ENCODE data around the gene TTC14.

Gene TTC14

GRCh38 chr3:180626844-180627243, 24.9 kb downstream of the TTC14 start:
- in situ Hi-C loops (cut with HindIII; ENCODE audit: low sequenced_read_pairs): no loop called here

- in situ Hi-C loops (cut with HindIII; ENCODE audit: low sequenced_read_pairs): no loop called here
These were observed 28.4 kb downstream of the TTC14 start for GRCh38 chr3:180630371-180630770.

DNA sequence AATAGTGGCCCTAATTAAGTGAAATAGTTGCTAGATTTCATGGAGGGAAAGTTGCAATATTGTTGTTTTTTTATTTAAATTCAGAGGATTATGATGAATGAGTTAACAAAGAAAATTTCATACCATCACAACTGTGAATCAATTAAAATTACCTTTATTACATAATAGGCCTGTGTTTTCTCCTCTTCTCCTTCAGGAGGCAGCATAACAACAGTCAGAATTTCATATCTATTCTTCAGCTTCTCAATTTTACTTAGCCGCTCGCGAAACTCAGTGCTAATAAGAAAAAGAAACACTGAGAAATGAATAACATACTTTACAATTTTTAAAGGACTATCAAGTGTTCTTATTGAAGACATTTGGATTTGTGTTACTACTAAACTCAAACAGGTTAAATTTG, 29.4 kb downstream of the TTC14 start:
- in situ Hi-C loops (cut with HindIII; ENCODE audit: low sequenced_read_pairs): no loop called here

DNA sequence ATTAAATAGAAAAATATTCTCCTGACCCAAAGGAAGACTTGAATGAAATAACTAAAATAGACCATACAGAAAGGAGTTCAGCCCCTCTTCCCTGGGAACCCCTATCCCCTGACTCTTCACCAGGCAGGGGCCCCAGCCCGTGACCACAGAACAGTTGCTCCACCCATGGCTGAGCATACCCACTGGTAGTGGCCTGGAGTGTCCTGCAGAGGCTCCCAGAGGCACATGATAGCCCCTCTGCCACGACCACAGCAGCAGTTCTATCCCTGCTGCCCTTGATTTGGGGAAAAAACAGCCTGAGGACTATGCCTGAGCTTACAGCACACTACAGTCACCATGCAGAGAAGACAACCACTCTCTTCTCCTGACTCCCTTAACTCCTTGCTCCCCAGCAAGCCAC, 31.8 kb downstream of the TTC14 start:
- in situ Hi-C loops (cut with HindIII; ENCODE audit: low sequenced_read_pairs): no loop called here

GRCh38 chr3:180640987-180641386, 39.0 kb downstream of the TTC14 start:
- in situ Hi-C loops (cut with HindIII; ENCODE audit: low sequenced_read_pairs): no loop called here

DNA sequence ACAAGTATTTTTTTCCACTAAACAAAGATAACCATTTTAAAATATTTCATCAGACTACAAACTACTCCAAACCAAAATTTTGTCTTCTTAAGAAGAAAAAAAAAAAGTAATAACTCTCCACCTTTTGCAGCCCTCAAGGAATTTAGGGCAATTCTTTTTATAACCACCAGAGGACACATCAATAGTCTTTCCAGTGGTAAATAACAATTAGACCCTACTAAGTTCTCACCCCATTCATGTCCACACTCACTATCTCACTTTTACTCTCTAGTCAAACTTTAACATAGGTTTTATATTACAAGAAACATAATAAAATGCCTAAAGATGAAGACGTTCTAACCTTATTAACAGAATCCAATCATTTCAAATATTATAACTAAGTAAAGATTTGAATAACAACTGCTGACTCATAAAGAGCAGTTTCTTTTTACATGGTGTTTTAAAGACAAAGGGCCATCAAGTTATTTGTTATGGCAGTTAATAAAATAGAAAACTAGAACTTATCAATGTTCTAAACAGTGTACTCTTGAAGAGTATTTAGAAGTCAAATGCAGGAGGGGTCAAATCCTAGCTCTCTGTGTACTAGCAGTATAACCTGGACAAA, 44.3 kb downstream of the TTC14 start:
- in situ Hi-C loops (cut with HindIII; ENCODE audit: low sequenced_read_pairs): no loop called here

GRCh38 chr3:180656406-180656805, 54.4 kb downstream of the TTC14 start:
- in situ Hi-C loops (cut with HindIII; ENCODE audit: low sequenced_read_pairs): no loop called here

DNA sequence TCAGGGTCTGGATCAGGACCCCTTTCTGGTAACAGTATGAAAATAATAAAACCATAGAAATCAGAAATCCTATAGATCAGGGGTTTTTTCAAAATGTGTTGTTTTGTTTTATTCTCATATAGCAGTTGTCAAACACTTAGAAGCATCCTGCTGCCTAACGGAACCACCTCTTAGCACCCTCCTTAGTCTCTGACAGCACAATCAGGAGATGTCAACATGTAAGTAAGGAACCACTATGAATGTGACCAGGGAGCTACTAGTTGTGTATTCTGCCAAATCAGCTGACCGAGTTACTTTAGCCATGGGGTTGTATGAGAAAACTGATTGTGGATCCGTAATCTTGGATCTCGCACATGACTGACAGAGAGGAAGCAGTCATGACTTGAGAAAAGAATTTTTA, 55.1 kb downstream of the TTC14 start:
- in situ Hi-C loops (cut with HindIII; ENCODE audit: low sequenced_read_pairs): no loop called here
